Stimulated activated CD4-positive, alpha-beta T cell treated with anti-CD3 and anti-CD28 coated beads, TNF-alpha, amount 100 ng/mL, for 48 hours (primary cell): ENCODE measurements around the gene LMO7.

ENCODE experiments used
- DNase-seq, 3 donors: peaks; one replicate each; pipeline ENCODE4 v3.0.0-alpha.2; 2020; ENCODE audit warnings: low read depth in 3 of 3

The LMO7 gene

GRCh38 chr13:75889427-75889826 is 253.3 kb downstream of the LMO7 start:
- no peak for DNase-seq

DNA sequence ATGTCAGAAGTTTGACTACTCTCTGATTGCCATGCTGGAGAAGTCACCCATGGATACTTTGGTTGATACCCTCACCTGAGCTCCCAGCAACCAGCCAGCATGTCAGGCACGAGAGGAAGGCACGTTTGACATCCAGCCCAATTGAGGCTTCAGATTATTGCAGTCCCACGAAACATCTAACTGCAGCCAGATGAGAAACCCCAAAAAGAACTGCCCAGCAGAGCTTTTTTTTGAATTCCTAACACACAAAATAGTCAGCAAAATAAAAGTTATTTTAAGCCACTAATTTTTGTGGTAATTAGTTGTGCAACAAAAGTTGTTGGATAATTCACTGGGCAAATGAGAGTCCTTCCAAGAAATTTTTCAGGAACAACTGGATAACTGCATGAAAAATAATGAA is 259.0 kb downstream of the LMO7 start:
- DNase-seq: no peak

- no peak for DNase-seq
Measured at GRCh38 chr13:75896271-75896670, 260.1 kb downstream of the LMO7 start.

DNA sequence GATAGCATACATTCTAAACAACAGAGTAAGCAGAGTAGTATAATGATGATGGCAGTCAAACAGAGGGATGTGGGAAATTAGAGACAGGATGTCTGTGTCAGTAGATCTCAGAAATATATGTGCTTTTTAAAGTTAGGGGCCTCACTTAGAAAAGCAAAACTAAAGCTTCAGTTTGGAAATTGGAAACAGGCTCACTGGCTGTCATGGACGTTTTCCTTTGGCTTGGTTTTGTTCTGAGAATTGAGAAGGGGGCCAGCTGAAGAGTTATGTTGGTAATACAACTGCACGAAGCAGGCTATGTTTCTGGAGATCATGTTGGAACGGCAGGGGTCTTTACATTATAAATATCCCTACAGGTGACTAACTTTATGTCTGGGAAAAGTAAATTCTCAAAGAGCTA is 261.3 kb downstream of the LMO7 start:
- DNase-seq: no peak

DNA sequence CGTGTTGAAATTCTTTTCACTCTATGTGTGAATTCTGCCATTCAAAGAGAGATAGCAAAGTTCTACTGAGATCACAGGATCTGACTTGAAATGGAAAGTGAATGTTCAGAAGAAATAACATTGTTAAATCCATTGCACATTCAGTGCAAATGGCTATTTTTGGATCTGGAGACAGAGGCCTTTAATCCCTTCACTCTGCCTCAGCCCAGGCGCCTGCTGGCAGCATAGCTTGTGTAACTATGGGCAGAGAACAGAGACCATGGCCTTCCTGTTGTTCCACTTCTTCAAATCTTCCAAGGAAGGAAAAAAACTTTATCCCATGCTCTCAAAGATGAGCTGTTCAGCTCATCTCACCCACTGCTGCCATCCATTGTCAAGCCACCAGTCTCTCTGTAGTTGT is 265.4 kb downstream of the LMO7 start:
- no peak for DNase-seq

GRCh38 chr13:75902166-75903104 is 266.3 kb downstream of the LMO7 start:
- no peak for DNase-seq

DNA sequence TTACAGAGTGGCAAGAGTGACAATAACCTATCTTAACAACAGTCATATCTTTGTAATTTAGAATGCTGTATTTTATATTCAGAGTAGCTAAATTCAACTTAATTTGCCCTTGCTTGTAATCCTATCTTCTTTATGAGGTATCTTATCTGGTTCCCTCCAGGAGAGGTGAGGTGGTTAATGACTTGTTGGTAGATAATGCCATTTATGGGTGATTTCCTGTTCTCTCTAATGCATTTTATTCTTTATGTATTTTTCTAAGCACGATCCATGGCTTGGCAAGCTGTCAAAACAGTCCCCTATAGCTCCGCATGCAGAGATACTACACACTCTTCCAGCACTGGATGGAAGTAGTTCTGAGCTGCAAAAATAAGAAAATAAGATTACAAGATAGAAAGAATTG is 267.9 kb downstream of the LMO7 start:
- no peak for DNase-seq

GRCh38 chr13:75906315-75906714 is 270.2 kb downstream of the LMO7 start:
- no peak for DNase-seq

DNA sequence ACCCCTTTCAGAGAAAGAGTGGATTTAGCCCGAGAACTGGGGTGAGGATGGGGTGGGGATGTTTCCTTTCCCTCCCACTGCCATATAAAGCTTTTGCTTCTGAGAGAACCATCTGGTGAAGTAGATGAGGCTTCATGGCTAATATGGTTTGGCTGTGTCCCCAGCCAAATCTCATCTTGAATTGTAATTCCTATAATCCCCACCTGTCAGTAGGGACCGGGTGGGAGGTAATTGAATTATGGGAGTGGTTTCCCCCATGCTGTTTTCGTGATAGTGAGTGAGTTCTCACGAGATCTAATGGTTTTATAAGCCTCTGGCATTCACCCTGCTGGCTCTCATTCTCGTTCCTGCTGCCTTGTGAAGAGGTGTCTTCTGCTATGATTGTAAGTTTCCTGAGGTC is 270.9 kb downstream of the LMO7 start:
- DNase-seq: no peak

- no peak for DNase-seq
Measured at GRCh38 chr13:75908141-75908540, 272.0 kb downstream of the LMO7 start.
